Heart left ventricle (tissue), 16 donors: ENCODE results near the gene GRIA1. TPM values are rescaled to one million over a fixed set of nuclear protein-coding genes. Genes with fewer than 3 reads are reported as not detected.

Source experiments
- ATAC-seq, 4 donors: fragments of 200-7000 bp; cut with Tn5 transposase; one replicate each; pipeline ENCODE4 v1.9.1; 2020 to 2022; ENCODE audit warnings: moderate library complexity in 4 of 4, mild to moderate bottlenecking in 3 of 4, moderate number of reproducible peaks in 1 of 4
- DNase-seq, 5 donors: peaks; one replicate each; pipeline ENCODE4 v3.0.0-alpha.2; 2020
- H3K27ac ChIP-seq, 12 donors: fragments of 200-600 bp; sonication (generic) in 4 of 12; one replicate each; pipeline versions ENCODE4 v1.5.0 to v1.8.0; 2016 to 2022; ENCODE audit warnings: mild to moderate bottlenecking in 2 of 12
- H3K27me3 ChIP-seq, 9 donors: fragments of 200-600 bp; sonication (generic) in 2 of 9; one replicate each; pipeline versions ENCODE4 v1.5.1 to v1.8.0; 2016 to 2022; ENCODE audit warnings: mild to moderate bottlenecking in 3 of 9
- H3K36me3 ChIP-seq, 9 donors: fragments of 200-600 bp; sonication (generic) in 2 of 9; one replicate each; pipeline versions ENCODE4 v1.5.0 to v1.8.0; 2018 to 2022; ENCODE audit warnings: mild to moderate bottlenecking in 2 of 9
- H3K4me1 ChIP-seq, 12 donors: fragments of 200-600 bp; sonication (generic) in 4 of 12; one replicate each; pipeline versions ENCODE4 v1.5.0 to v1.8.0; 2016 to 2022; ENCODE audit warnings: mild to moderate bottlenecking in 3 of 12
- H3K4me3 ChIP-seq, 12 donors: fragments of 200-600 bp; sonication (generic) in 4 of 12; one replicate each; pipeline versions ENCODE4 v1.5.0 to v1.8.0; 2017 to 2022; ENCODE audit warnings: mild to moderate bottlenecking in 9 of 12, moderate library complexity in 4 of 12
- H3K9me3 ChIP-seq, 12 donors: fragments of 200-600 bp; sonication (generic) in 4 of 12; one replicate each; pipeline versions ENCODE4 v1.5.0 to v1.8.0; 2016 to 2022; ENCODE audit warnings: mild to moderate bottlenecking in 1 of 12
- CTCF ChIP-seq, 12 donors: fragments of 200-600 bp; sonication (generic) in 4 of 12; IDR thresholded peaks; one replicate each; pipeline versions ENCODE4 v1.5.0 to v1.8.0; 2018 to 2022; ENCODE audit warnings: antibody characterized with exemption in 12 of 12, mild to moderate bottlenecking in 5 of 12
- POLR2A ChIP-seq, 2 donors: fragments of 450-650 bp; IDR thresholded peaks; one replicate each; pipeline ENCODE4 v1.6.1; 2017; ENCODE audit warnings: antibody characterized with exemption in 2 of 2, mild to moderate bottlenecking in 2 of 2, moderate library complexity in 2 of 2
- WGBS, 4 donors: extraction: QIAGEN DNeasy Blood & Tissue Kit in 2 of 4; methylation state at CpG; one replicate each; pipeline versions ENCODE4 v1.1.5 to v1.1.7; 2013 to 2018; 5-methylcytosine and 5-hydroxymethylcytosine counted together
- intact Hi-C, 10 donors: fragments of 100-400 bp; cut with DNase I; formaldehyde crosslinking; loops; one replicate each; pipeline versions ENCODE4 v1.11.1 to v1.14.2; 2022
- polyA plus RNA-seq, 2 donors: library from polyadenylated mRNA; stranded (reverse); fragments of 200-250 nt; gene quantifications; one replicate each; pipeline ENCODE4 v1.2.3, GENCODE V29; 2013
- total RNA-seq, 9 donors: library from RNA; depleted of rRNA in 2 of 9; stranded (reverse); fragments of >200 nt in 2 of 9; fragmentation: NEBNext Ultra II Directional in 3 of 9; extraction: Animal tissue kit (Norgen Biotek cat#: 25700) in 3 of 9; gene quantifications; one replicate each; pipeline versions ENCODE4 v1.1.0 to v1.2.4, GENCODE V29; 2016 to 2023
- donor health status: ischemic (EF 13 %, LVEDD 7.1; RV severe dilation, severe dysfunction).
- donor health status: healthy with polysubstance abuse.
- donor health status: DM: no; HTN: yes; CAD: no.
- donor health status: DM: no; HTN: no; CAD: no.
- donor health status: ischemic (EF 25% LVEDD 6.9; RV normal size, moderate dysfunction).
- donor health status: ischemic (EF 25% LVEDD 5.7; RV mildly dilated, moderate dysfunction).
- donor health status: healthy.
- donor health status: DM: yes; HTN: yes; CAD: no.
- donor health status: ischemic (EF 35%, LVEDD 5.7; RV mildly dilated, moderate dysfunction).
- donor health status: nonischemic (EF 11% LVEDD 7.7; RV severe dilation, severe dysfunction).
- donor health status: DM: yes; HTN: yes; CAD: no.
- donor health status: PGD.
- donor health status: ischemic (EF 29% LVEDD 5.4; RV normal size, mild dysfunction).
- donor health status: nonischemic (EF 23%, LVEDD 6.1; RV moderate dilation, normal function).

Gene GRIA1
- total and polyA plus RNA-seq, 11 donors = 0.07 to 1.5 (median 0.37) TPM; not detected in 3

GRCh38 chr5:153712946-153713345, 222.5 kb downstream of the GRIA1 start:
- TF ChIP-seq POLR2A (IDR thresholded peaks at IDR 0.05) (no peak), CTCF (IDR thresholded peaks at IDR 0.05) (no peak)
- H3K27me3 ChIP-seq = no peaks in the 10 kb centered on the region
- WGBS, 4 donors = 89 to 96% (median 95%) methylated on average over 2 to 3 of the region's 3 CpGs
- H3K36me3 ChIP-seq = no peaks in the 10 kb centered on the region
- no peak overlapping the region for H3K4me3 ChIP-seq
- no peak for DNase-seq
- H3K4me1 ChIP-seq = no peaks in the 10 kb centered on the region
- H3K9me3 ChIP-seq = no peaks in the 10 kb centered on the region
- intact Hi-C loops = loop anchor here in 5 of 10 donors (2.0 to 10.0 kb wide), 3 partner anchors 216 to 218 kb away; partner anchors contain the start of gene GRIA1 (in 1 of the 5)
- H3K27ac ChIP-seq = no peak overlapping the region
- ATAC-seq = no peak

- intact Hi-C loops = loop anchor here in 5 of 10 donors (2.0 to 10.0 kb wide), 3 partner anchors 217 to 219 kb away; partner anchors contain the start of gene GRIA1 (in 1 of the 5)
- Histone ChIP-seq H3K27me3 (no peaks in the 10 kb centered on the region), H3K27ac (no peak overlapping the region), H3K4me3 (no peak overlapping the region), H3K4me1 (no peaks in the 10 kb centered on the region), H3K36me3 (no peaks in the 10 kb centered on the region), H3K9me3 (no peaks in the 10 kb centered on the region)
- ATAC-seq (no peak), DNase-seq (no peak)
- WGBS, 4 donors = 77 to 83% (median 80%) methylated on average over 8 of the region's 8 CpGs
- no peak for TF ChIP-seq POLR2A (IDR thresholded peaks at IDR 0.05)
- no peak for TF ChIP-seq CTCF (IDR thresholded peaks at IDR 0.05)
These were observed 223.5 kb downstream of the GRIA1 start for GRCh38 chr5:153713943-153714342.

GRCh38 chr5:153714798-153715197, 224.3 kb downstream of the GRIA1 start:
- H3K36me3 ChIP-seq = no peaks in the 10 kb centered on the region
- no peaks in the 10 kb centered on the region for H3K9me3 ChIP-seq
- no peak overlapping the region for H3K4me3 ChIP-seq
- DNase-seq (no peak), ATAC-seq (no peak)
- H3K27ac ChIP-seq = no peak overlapping the region
- intact Hi-C loops = loop anchor here in 5 of 10 donors (5.0 to 10.0 kb wide), 2 partner anchors 217 to 220 kb away; partner anchors contain the start of gene GRIA1 (in 1 of the 5)
- no peaks in the 10 kb centered on the region for H3K27me3 ChIP-seq
- 69 to 79% (median 73%) methylated on average over 2 of the region's 2 CpGs for WGBS, 4 donors
- no peak for TF ChIP-seq CTCF (IDR thresholded peaks at IDR 0.05)
- TF ChIP-seq POLR2A (IDR thresholded peaks at IDR 0.05) = no peak
- no peaks in the 10 kb centered on the region for H3K4me1 ChIP-seq

- Histone ChIP-seq H3K27me3 (no peaks in the 10 kb centered on the region), H3K27ac (no peak overlapping the region), H3K36me3 (no peaks in the 10 kb centered on the region), H3K9me3 (no peaks in the 10 kb centered on the region), H3K4me1 (no peaks in the 10 kb centered on the region), H3K4me3 (no peak overlapping the region)
- intact Hi-C loops = loop anchor here in 2 of 10 donors (5.0 to 10.0 kb wide), 2 partner anchors 220 to 222 kb away; partner anchors contain the start of gene GRIA1 (in 1 of the 2)
- 96 to 97% (median 97%) methylated on average over 3 of the region's 3 CpGs for WGBS, 4 donors
- DNase-seq (no peak), ATAC-seq (no peak)
- no peak for TF ChIP-seq POLR2A (IDR thresholded peaks at IDR 0.05)
- TF ChIP-seq CTCF (IDR thresholded peaks at IDR 0.05) = no peak
These were observed 226.8 kb downstream of the GRIA1 start for GRCh38 chr5:153717287-153717686.
